C4-2B (cell line): ENCODE results near the gene NOS1.
A peak's percentile ranks its signal among the peaks of the same experiment; 100 is the strongest.

Experiments used
- H3K27ac ChIP-seq: fragments of 450-650 bp; 2 replicates; pipeline ENCODE4 v1.5.1; 2017
- ZFX ChIP-seq: fragments of 450-650 bp; IDR thresholded peaks from 2 replicates; pipeline ENCODE4 v1.6.1; 2017
- TF ChIP-seq, protein P1 (sequence below): fragments of 450-650 bp; conservative IDR thresholded peaks from 2 replicates; pipeline ENCODE4 v1.5.1; 2017; ENCODE audit warnings: mild to moderate bottlenecking

The NOS1 gene

DNA sequence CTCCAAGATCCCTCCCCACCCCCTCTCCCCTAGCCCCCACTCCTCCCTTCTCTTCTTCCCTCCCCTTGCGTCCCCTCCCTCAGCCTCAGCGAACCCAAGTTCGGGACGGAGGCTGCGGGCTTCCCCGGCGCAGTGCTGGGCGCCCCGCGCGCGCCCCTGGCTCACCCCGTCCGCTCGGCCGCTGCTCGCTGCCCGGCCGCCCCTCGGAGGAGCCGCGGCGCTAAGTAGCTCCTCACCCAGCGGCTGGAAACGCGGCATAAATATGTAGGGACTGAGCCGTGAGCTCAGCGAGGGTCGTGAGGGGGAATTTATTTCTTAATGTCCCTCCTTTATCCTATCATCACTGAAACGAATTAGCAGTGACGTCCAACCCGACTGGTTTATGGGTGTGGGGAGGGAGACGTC lies at the start of gene NOS1:
NOS1 (minus strand) TSS at position 280 of the 405 bp plus-strand sequence. CDS start 30,557 bp downstream, outside the sequence.
- no peak for TF ChIP-seq ZFX
- TF ChIP-seq, protein P1, sequence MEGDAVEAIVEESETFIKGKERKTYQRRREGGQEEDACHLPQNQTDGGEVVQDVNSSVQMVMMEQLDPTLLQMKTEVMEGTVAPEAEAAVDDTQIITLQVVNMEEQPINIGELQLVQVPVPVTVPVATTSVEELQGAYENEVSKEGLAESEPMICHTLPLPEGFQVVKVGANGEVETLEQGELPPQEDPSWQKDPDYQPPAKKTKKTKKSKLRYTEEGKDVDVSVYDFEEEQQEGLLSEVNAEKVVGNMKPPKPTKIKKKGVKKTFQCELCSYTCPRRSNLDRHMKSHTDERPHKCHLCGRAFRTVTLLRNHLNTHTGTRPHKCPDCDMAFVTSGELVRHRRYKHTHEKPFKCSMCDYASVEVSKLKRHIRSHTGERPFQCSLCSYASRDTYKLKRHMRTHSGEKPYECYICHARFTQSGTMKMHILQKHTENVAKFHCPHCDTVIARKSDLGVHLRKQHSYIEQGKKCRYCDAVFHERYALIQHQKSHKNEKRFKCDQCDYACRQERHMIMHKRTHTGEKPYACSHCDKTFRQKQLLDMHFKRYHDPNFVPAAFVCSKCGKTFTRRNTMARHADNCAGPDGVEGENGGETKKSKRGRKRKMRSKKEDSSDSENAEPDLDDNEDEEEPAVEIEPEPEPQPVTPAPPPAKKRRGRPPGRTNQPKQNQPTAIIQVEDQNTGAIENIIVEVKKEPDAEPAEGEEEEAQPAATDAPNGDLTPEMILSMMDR = no peak
- H3K27ac ChIP-seq = no peak within 1 kb of the TSS

DNA sequence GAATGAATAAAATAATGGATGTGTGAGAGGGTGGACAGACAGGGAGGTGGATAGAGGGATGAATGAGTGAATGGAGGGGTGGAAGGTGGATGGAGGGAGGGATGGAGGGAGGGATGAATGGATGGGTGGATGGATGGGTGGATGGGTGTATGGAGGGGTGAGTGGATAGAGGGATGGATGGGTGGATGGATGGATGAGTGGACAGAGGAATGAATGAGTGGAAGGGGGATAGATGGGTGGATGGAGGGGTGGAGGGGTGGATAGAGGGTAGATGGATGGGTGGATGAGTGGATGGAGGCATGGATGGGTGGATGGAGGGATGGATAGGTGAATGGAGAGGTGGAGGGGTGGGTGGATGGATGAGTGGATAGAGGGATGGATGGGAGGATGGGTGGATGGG lies 47.9 kb upstream of the NOS1 start:
- TF ChIP-seq ZFX = no peak
- TF ChIP-seq, protein P1 = no peak
- no peak overlapping the region for H3K27ac ChIP-seq

DNA sequence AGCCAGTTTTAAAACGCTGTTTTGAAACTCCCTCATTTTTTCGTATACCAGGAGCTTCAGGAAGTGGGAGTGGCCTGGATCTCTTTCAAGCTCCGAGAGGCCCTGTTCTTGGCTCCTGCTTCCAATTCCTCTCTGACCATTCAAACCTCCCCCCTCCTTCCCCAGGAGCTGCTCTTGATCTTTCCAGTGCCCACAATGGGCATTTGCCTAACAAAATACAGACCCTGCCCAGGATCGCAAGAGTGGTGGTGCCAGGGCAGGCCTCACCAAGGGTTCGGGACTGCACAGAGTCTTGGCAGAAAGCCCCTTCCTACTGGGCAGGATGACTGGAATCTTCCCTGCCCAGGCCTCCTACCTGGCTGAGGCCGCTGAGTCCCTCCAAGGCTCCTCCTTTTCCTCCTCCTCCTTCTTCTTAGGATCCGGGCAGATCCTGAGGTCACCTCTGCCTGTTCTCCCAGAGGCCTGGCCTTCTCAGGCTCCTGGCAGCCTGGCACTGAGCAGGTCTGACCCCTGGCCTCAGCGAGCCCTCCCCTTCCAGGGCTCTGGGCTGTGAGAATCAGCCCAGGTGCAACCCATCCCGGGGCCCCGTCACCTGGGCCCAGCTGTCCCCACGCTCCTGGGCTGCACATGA lies 46.9 kb upstream of the NOS1 start:
- H3K27ac ChIP-seq = peak overlapping the region; percentile 65
- peak; percentile 31; the same call in 1 of the 2 replicates for TF ChIP-seq ZFX
- TF ChIP-seq, protein P1 = no peak

DNA sequence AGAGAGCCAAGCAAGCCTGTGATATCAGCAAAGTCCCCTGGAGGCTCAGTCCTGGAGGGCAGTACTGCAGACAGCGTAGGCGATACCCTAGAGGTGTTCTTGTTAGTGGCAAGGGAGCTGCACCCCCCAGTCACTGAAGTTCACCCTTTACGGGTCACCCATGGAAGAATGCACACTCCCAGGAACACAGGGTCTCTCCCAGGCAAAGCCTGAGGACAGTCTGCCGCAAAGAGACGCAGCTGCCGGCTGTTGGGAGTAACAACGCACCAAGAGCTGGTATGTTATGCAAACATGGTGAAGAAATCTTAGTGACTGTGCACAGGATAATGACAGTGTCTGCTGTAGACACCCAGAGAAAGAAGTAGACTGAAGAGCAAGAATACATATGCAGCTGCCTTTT lies 43.5 kb upstream of the NOS1 start:
- TF ChIP-seq, protein P1 = no peak
- no peak for TF ChIP-seq ZFX
- no peak overlapping the region for H3K27ac ChIP-seq

DNA sequence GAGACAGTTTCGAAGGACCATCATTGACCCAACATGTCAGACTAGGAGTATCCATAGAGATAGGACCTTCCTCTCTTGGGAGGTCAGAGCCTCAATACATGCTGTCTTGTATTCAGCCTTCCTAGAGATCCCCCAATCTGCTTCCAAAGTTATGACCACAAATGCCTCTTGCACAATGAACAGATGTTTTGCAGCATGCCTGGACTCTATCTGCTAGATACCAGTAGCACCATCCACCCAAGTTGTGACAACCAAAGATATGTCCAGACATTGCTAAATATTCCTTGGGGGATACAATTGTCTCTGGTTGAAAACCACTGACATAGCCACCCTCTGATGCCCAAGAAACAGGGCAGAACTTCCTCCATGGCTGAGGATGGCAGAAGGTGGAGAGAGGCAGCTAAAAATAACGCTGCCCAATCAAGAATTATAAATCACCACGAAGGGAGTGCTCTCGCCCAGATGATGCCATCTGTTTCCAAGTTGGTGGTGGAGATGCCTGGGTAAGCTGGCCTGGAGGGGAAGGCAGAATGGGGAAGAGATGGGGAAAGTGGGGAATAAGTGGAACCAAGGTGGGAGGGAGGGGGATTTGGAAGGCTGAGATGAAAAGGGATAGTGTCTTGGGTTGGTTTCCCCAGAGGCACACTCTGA lies 42.9 kb upstream of the NOS1 start:
- TF ChIP-seq, protein P1 = no peak
- TF ChIP-seq ZFX = no peak
- no peak overlapping the region for H3K27ac ChIP-seq

DNA sequence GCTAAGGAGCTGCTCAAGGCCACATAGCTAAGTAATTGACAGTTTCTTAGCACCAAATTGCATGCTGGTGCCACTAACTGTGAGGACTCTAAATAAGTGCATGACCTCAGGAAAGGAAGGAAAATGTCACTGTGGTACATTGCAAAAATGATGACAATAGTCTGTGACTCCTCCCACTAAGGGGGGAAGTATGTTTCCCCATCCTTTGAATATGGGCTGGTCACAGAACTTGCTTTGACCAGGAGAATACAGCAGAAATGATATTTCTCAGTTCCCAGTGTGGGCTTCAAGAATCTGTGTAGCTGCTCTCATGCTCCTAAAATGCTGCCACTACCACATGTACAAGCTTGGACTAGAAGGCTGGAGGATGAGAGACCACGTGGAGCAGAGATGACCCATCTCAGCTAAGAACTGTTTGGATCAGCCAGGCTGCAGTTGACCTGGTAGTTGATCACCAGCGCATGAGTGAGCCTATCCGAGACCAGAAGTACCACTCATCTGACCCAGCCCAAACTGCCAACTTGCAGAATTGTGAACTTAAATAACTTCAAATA lies 42.2 kb upstream of the NOS1 start:
- no peak overlapping the region for H3K27ac ChIP-seq
- TF ChIP-seq, protein P1 = no peak

DNA sequence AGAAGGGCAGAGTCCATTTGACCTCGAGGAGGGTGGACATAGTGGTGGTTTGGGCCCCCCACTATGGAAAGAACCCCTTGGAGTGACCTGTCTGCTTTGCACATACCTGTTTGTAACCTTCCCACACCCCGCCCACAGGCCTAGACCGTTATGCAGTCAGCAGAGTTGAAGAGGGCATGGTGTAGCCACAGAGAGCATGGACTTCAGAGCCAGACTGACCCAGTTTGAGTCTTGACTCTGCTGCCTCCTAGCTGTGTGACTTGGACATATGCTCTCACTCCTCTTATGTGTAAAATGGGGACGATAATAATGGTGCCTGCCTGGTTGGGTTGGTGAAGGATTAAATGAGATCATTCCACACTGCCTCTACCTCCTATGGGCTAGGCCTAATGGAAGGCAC lies 40.9 kb upstream of the NOS1 start:
- no peak overlapping the region for H3K27ac ChIP-seq
- no peak for TF ChIP-seq ZFX
- TF ChIP-seq, protein P1 = no peak
